PFSK-1 (cell line): Measurements from ENCODE around the gene RRP8.

ENCODE experiments used
- FOXP2 ChIP-seq: optimal IDR thresholded peaks from 2 replicates; pipeline ENCODE3; 2011; ENCODE audit warnings: borderline replicate concordance, control low read depth, inconsistent platforms; ENCODE audit not compliant: insufficient read depth; ENCODE audit errors: extremely low read length, extremely low read depth
- POLR2AphosphoS5 ChIP-seq: IDR thresholded peaks from 2 replicates; pipeline ENCODE4 v1.6.1; 2012; ENCODE audit warnings: low read depth, mild to moderate bottlenecking, control low read depth, low read length, moderate library complexity
- SIN3A ChIP-seq: IDR thresholded peaks from 2 replicates; pipeline ENCODE4 v1.6.1; 2012; ENCODE audit warnings: mild to moderate bottlenecking, low read length, moderate library complexity, borderline replicate concordance; ENCODE audit not compliant: insufficient read depth
- TAF1 ChIP-seq: IDR thresholded peaks from 2 replicates; pipeline ENCODE4 v1.6.1; 2012; ENCODE audit warnings: low read length, control low read depth, borderline replicate concordance; ENCODE audit not compliant: insufficient read depth
- TF ChIP-seq, protein P1 (sequence below), 2 experiments: IDR thresholded peaks; 2 replicates each; pipeline versions ENCODE4 v1.6.1 to v1.8.0; 2011 to 2012; ENCODE audit warnings: low read depth in 2 of 2, low read length in 2 of 2, control low read depth in 1 of 2, inconsistent platforms in 1 of 2, mild to moderate bottlenecking in 1 of 2, moderate library complexity in 1 of 2; ENCODE audit not compliant: insufficient read depth in 1 of 2

The RRP8 gene

DNA sequence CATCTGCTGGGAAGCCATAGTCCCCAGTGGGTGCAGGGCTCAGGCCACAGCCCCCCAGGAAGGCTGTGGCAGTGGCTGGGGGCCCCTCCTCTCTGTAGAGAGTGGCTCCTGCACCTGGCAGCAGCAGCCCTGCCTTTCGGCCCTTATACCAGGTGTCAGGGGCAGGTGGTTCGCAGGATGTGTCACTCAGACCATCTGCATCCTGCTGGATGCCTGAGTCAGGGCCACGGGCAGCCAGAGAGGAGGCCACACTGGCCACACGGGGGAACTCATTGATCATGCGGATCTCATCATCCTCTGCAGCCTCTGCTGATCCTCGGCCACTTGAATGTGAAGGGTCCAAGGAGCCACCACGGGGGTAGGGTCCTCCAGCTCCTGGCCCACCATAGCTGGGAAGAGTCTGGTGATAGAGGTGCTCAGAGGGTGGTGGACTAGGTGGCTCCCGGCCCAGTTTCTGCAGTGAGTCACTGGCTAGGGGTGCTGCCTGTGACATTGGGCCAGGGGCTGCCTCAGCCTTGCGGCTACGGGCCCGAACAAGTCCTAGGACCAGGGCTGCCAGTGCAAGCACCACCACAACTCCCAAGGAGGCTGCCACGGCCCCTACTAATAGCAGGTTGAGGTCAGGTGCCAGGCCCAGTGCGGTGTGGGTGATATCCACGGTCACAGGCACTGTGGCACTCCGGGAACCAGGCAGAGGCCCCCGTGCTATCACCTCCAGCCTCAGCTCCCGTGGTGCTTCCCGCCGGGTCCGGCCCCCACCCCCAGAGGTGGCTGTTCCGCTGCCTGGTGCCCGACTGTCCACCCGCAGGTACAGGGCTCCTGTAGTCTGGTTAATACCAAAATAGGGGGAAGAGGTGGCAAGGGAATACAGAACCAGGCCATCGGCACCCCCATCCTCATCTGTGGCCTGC lies 19.1 kb upstream of the RRP8 start:
- no peak for TF ChIP-seq FOXP2
- TF ChIP-seq, protein P1, sequence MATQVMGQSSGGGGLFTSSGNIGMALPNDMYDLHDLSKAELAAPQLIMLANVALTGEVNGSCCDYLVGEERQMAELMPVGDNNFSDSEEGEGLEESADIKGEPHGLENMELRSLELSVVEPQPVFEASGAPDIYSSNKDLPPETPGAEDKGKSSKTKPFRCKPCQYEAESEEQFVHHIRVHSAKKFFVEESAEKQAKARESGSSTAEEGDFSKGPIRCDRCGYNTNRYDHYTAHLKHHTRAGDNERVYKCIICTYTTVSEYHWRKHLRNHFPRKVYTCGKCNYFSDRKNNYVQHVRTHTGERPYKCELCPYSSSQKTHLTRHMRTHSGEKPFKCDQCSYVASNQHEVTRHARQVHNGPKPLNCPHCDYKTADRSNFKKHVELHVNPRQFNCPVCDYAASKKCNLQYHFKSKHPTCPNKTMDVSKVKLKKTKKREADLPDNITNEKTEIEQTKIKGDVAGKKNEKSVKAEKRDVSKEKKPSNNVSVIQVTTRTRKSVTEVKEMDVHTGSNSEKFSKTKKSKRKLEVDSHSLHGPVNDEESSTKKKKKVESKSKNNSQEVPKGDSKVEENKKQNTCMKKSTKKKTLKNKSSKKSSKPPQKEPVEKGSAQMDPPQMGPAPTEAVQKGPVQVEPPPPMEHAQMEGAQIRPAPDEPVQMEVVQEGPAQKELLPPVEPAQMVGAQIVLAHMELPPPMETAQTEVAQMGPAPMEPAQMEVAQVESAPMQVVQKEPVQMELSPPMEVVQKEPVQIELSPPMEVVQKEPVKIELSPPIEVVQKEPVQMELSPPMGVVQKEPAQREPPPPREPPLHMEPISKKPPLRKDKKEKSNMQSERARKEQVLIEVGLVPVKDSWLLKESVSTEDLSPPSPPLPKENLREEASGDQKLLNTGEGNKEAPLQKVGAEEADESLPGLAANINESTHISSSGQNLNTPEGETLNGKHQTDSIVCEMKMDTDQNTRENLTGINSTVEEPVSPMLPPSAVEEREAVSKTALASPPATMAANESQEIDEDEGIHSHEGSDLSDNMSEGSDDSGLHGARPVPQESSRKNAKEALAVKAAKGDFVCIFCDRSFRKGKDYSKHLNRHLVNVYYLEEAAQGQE (IDR thresholded peaks at IDR 0.05; ENCODE audit: insufficient read depth in 1 of 2, low read depth in 2 of 2, low read length in 2 of 2) = no peak
- TF ChIP-seq TAF1 = no peak
- TF ChIP-seq SIN3A = no peak
- no peak for TF ChIP-seq POLR2AphosphoS5

DNA sequence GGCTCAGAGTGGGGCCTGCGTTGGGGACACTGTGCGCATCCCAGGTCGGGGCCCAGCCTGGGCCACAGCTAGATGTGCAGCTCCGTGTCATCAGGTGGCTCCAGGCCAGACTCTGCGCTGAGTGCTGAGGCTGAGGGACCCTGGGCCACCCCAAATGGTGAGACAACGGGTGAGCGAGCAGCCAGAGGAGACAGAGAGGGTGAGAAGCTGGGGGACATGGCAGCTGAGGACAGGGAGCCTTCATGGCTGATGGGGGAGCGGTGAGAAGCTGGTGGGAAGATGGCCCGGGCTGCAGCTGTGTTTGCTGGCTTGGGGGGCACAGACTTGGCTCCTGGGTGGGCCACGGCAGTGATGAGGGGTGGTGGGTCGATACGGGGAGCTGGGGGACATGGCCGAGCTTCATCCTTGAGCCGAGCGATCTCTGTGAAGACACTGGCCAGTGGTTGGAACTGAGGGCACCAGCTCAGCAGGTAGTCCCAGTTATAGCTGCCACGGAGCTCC lies 18.3 kb upstream of the RRP8 start:
- no peak for TF ChIP-seq FOXP2
- TF ChIP-seq POLR2AphosphoS5 = no peak
- TF ChIP-seq, protein P1 (IDR thresholded peaks at IDR 0.05; ENCODE audit: insufficient read depth in 1 of 2, low read depth in 2 of 2, low read length in 2 of 2) = no peak
- no peak for TF ChIP-seq TAF1
- TF ChIP-seq SIN3A = no peak

DNA sequence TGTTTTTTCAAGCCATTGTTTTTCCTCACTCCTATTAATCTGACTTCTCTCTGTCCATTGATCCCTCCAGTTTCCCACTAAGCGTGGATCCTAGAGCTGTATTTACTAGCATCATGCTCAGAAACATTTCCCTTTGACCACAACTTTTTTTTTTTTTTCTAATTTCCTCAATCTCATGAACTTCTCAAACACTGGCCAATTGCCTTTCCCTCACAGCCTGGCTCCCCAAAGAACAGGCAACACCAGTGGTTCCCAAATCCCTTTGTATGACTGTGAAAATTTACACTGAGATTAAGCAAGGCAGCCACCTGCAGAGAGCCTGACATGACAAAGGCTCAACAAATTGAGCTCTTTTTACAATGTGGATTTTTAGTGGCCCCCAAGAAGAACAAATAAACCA lies 17.2 kb upstream of the RRP8 start:
- TF ChIP-seq POLR2AphosphoS5 (no peak), TAF1 (no peak), FOXP2 (no peak), SIN3A (no peak)
- TF ChIP-seq, protein P1 (IDR thresholded peaks at IDR 0.05; ENCODE audit: insufficient read depth in 1 of 2, low read depth in 2 of 2, low read length in 2 of 2) = no peak

DNA sequence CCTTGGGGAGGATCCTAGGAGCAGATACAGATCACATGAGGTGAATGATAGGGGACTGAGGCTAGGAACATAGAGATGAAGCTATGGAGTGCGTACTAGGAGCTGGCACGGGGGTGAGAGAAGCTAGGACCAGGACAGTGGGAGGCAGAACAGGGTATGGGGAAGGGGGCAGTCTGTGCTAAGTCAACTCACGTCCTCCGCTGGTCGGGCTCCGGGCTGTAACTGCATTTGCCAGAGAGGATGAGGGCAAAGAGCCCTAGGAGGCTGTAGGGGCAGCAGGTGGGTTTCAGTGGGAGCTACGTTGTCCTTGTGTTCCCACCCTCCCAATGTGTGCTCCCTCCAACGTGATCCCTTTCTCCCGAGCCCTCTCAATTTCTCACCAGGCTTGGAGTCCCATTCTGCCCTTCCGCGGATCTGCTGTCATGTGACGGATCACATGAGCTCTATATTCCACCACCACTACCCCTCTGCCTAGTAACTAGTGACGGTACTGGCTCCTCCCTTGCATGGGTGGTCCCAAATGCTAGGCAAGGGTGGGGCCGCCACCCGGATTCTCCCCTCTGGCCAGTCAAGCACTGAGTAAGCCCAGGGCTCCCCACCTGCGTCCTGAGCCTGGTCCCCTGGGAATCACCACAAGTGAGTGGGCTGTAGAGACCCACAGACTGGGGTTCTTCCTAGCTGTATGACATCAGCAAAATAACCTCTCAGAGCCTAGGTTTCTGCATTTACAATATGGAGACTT lies 15.8 kb upstream of the RRP8 start, which contains the start of gene TPP1:
TPP1 (minus strand) TSS at position 419 of the 742 bp plus-strand sequence; CDS start at position 397, 22 bp downstream.
- TF ChIP-seq POLR2AphosphoS5 (peak; percentile 91), SIN3A (peak; percentile 86; the same call in 1 of the 2 replicates), FOXP2 (peak; percentile 46), TAF1 (no peak; the same call in 1 of the 2 replicates)
- TF ChIP-seq, protein P1 (IDR thresholded peaks at IDR 0.05; ENCODE audit: insufficient read depth in 1 of 2, low read depth in 2 of 2, low read length in 2 of 2) = no peak
